HCT116 (cell line): ENCODE measurements around the gene EIF3K. TPM values are rescaled to one million over a fixed set of nuclear protein-coding genes. Genes with fewer than 3 reads are reported as not detected.

ENCODE experiments used
- ATAC-seq: fragments of 200-7000 bp; cut with Tn5 transposase; 2 replicates; pipeline ENCODE4 v1.9.1; 2020; ENCODE audit warnings: mild to moderate bottlenecking, moderate library complexity
- BruUV-seq: library from RNA; stranded (reverse); fragments of 400-500 nt; replicated peaks from 2 replicates; lab custom pipeline; 2021; lab: Mats Ljungman, UMichigan
- CTCF ChIA-PET: fragments of 300-600 bp; sonication (Branson Sonifier 250); formaldehyde crosslinking; loops from one replicate; lab custom pipeline; 2021; ENCODE audit warnings: antibody characterized with exemption; lab: Charles Lee
- POLR2A ChIA-PET: fragments of 300-600, 350-600 bp; sonication (Branson Sonifier 250); formaldehyde crosslinking; loops from one replicate; lab custom pipeline; 2021; ENCODE audit warnings: antibody characterized with exemption; lab: Charles Lee
- RAD21 ChIA-PET, 2 experiments: fragments of 300-600 bp; sonication (Branson Sonifier 250); formaldehyde crosslinking; loops; one replicate each; lab custom pipeline; 2023; ENCODE audit warnings: low total read pairs in 2 of 2; ENCODE audit not compliant: uncharacterized antibody in 2 of 2, unreplicated experiment in 2 of 2, low non-redundant PET in 1 of 2; lab: Charles Lee
- DNase-seq: peaks from one replicate; pipeline ENCODE4 v3.0.0-alpha.2; 2010; ENCODE audit warnings: low read depth, low spot score
- H2AFZ ChIP-seq: fragments of 200-600 bp; shearing (Covaris generic), sonication (generic); 2 replicates; pipeline ENCODE4 v1.6.1; 2017; ENCODE audit warnings: low read depth, mixed run types, mixed read lengths, antibody characterized with exemption, low read length; ENCODE audit not compliant: poor library complexity, severe bottlenecking
- H3K27ac ChIP-seq: 2 replicates; pipeline ENCODE4 v1.5.1; 2012; ENCODE audit warnings: low read depth, low read length
- H3K27me3 ChIP-seq: fragments of 200-600 bp; sonication (generic); 2 replicates; pipeline ENCODE4 v1.6.1; 2016; ENCODE audit warnings: mixed run types, low read length, mixed read lengths; ENCODE audit not compliant: insufficient read depth
- H3K36me3 ChIP-seq, 2 experiments: fragments of 200-500 bp in 1 of 2; fragments of 200-600 bp in 1 of 2; sonication (Bioruptor generic) in 1 of 2; sonication (generic) in 1 of 2; 2 replicates each; pipeline versions ENCODE4 v1.5.1 to v1.6.1; 2014 to 2016; ENCODE audit warnings: low read length in 2 of 2, inconsistent platforms in 1 of 2, mixed read lengths in 1 of 2, mixed run types in 1 of 2; ENCODE audit not compliant: insufficient read depth in 2 of 2, control insufficient read depth in 1 of 2
- H3K4me1 ChIP-seq, 2 experiments: fragments of 200-600 bp in 1 of 2; sonication (generic) in 1 of 2; 2 replicates each; pipeline versions ENCODE4 v1.5.1 to v1.6.1; 2012 to 2017; ENCODE audit warnings: low read length in 2 of 2, inconsistent platforms in 1 of 2, mild to moderate bottlenecking in 1 of 2, mixed read lengths in 1 of 2, mixed run types in 1 of 2, moderate library complexity in 1 of 2; ENCODE audit not compliant: insufficient read depth in 2 of 2, control insufficient read depth in 1 of 2
- H3K4me2 ChIP-seq: fragments of 200-600 bp; sonication (generic); 2 replicates; pipeline ENCODE4 v1.6.1; 2017; ENCODE audit warnings: mixed run types, low read length, mixed read lengths
- H3K4me3 ChIP-seq, 2 experiments: fragments of 200-600 bp in 1 of 2; sonication (generic) in 1 of 2; replicated peaks in 1 of 2; 2 replicates each; pipeline ENCODE4 v1.5.1; 2011 to 2016; ENCODE audit warnings: low read length in 2 of 2, control low read depth in 1 of 2, low read depth in 1 of 2, mild to moderate bottlenecking in 1 of 2, mixed read lengths in 1 of 2, mixed run types in 1 of 2
- H3K79me2 ChIP-seq: fragments of 200-600 bp; sonication (generic); 2 replicates; pipeline ENCODE4 v1.6.1; 2017; ENCODE audit warnings: mild to moderate bottlenecking, mixed run types, low read length, moderate library complexity, mixed read lengths; ENCODE audit not compliant: insufficient read depth
- H3K9ac ChIP-seq: fragments of 200-600 bp; sonication (generic); 2 replicates; pipeline ENCODE4 v1.6.1; 2016; ENCODE audit warnings: low read length, mixed read lengths
- H3K9me2 ChIP-seq: fragments of 200-600 bp; sonication (generic), shearing (Covaris generic); 2 replicates; pipeline ENCODE4 v1.6.1; 2017; ENCODE audit warnings: mixed run types, mild to moderate bottlenecking, moderate library complexity; ENCODE audit not compliant: insufficient read depth
- H3K9me3 ChIP-seq, 2 experiments: fragments of 200-500 bp in 1 of 2; fragments of 200-600 bp in 1 of 2; sonication (Bioruptor generic) in 1 of 2; sonication (generic) in 1 of 2; 2 replicates each; pipeline ENCODE4 v1.6.1; 2014 to 2017; ENCODE audit warnings: low read length in 2 of 2, mixed read lengths in 2 of 2, inconsistent platforms in 1 of 2, low read depth in 1 of 2, mild to moderate bottlenecking in 1 of 2, mixed run types in 1 of 2, moderate library complexity in 1 of 2; ENCODE audit not compliant: control insufficient read depth in 1 of 2, insufficient read depth in 1 of 2
- H4K20me1 ChIP-seq: fragments of 200-600 bp; sonication (generic), shearing (Covaris generic); 2 replicates; pipeline ENCODE4 v1.6.1; 2017; ENCODE audit warnings: mixed run types, mild to moderate bottlenecking, moderate library complexity; ENCODE audit not compliant: insufficient read depth
- CBX3 ChIP-seq: IDR thresholded peaks from 2 replicates; pipeline ENCODE4 v1.6.1; 2012; ENCODE audit warnings: low read depth
- ELF1 ChIP-seq: IDR thresholded peaks from 2 replicates; pipeline ENCODE4 v1.6.1; 2012; ENCODE audit warnings: low read depth, borderline replicate concordance
- FOSL1 ChIP-seq: IDR thresholded peaks from 2 replicates; pipeline ENCODE4 v1.6.1; 2012; ENCODE audit warnings: low read depth
- MAX ChIP-seq: IDR thresholded peaks from 2 replicates; pipeline ENCODE4 v1.6.1; 2012
- RAD21 ChIP-seq: IDR thresholded peaks from 2 replicates; pipeline ENCODE4 v1.6.1; 2012; ENCODE audit warnings: low read depth, mild to moderate bottlenecking
- SRF ChIP-seq: IDR thresholded peaks from 2 replicates; pipeline ENCODE4 v1.6.1; 2012; ENCODE audit warnings: low read depth
- ZNF274 ChIP-seq: fragments of 200-500 bp; sonication (Bioruptor generic); IDR thresholded peaks from 2 replicates; pipeline ENCODE4 v1.6.1; 2014; ENCODE audit warnings: mild to moderate bottlenecking, low read depth, low read length, inconsistent platforms
- intact Hi-C: fragments of 100-400 bp; cut with micrococcal nuclease; formaldehyde crosslinking; loops from 2 replicates; pipeline ENCODE4 v1.10.0; 2022
- total RNA-seq: library from RNA; stranded (reverse); gene quantifications from one replicate; pipeline ENCODE4 v1.2.1, GENCODE V29; 2021; ENCODE audit not compliant: unreplicated experiment

Gene EIF3K
- total RNA-seq, 1 experiment from 2014 or later, result 313 TPM

GRCh38 chr19:38649305-38650171 is 30.6 kb downstream of the EIF3K start:
- TSS peak; percentile 46 for BruUV-seq
- peak; percentile 24 for ATAC-seq
- peak overlapping the region; percentile 72 for H3K27ac ChIP-seq
- H3K4me3 ChIP-seq, result peak overlapping the region; percentile 84 to 100
- peaks cover 56 to 68% of the 10 kb centered on the region in 2 experiments for H3K4me1 ChIP-seq
- H3K36me3 ChIP-seq, result peaks cover 0 to 4% of the 10 kb centered on the region in 2 experiments; a peak in 1 of 4 replicates
- H2AFZ ChIP-seq, result no peak overlapping the region
- H4K20me1 ChIP-seq, result peaks cover 9% of the 10 kb centered on the region; the same call in 1 of the 2 replicates
- CTCF ChIA-PET, result no interaction called here
- peak overlapping the region; percentile 84 for H3K4me2 ChIP-seq
- DNase-seq, result no peak
- no peaks in the 10 kb centered on the region for H3K9me2 ChIP-seq
- POLR2A ChIA-PET, result interaction anchor here (0.9 to 1.7 kb wide), 3 partner anchors 9 to 199 kb away, joined by 3 read pairs; no protein-coding TSS in a partner anchor
- TF ChIP-seq FOSL1 (no peak), RAD21 (no peak), ZNF274 (no peak), MAX (no peak), CBX3 (no peak), SRF (no peak), ELF1 (no peak)
- H3K9me3 ChIP-seq, result no peaks in the 10 kb centered on the region
- H3K79me2 ChIP-seq, result peaks cover 71% of the 10 kb centered on the region
- RAD21 ChIA-PET, result interaction anchor here in 1 of 2 experiments (0.6 to 1.2 kb wide), 2 partner anchors 43 to 247 kb away, joined by 3 read pairs; partner anchors contain the start of gene FAM98C
- peak overlapping the region; percentile 100 for H3K9ac ChIP-seq
- intact Hi-C loops, result no loop called here
- H3K27me3 ChIP-seq, result no peaks in the 10 kb centered on the region
